Activated CD8-positive, alpha-beta memory T cell treated with anti-CD3 and anti-CD28 coated beads for 1 hour (primary cell): ENCODE results near the gene SLITRK1.

ENCODE experiments used
- DNase-seq, 2 donors: peaks; one replicate each; pipeline ENCODE4 v3.0.0-alpha.2; 2020; ENCODE audit warnings: low read depth in 1 of 2; ENCODE audit errors: extremely low read depth in 1 of 2

The SLITRK1 gene

DNA sequence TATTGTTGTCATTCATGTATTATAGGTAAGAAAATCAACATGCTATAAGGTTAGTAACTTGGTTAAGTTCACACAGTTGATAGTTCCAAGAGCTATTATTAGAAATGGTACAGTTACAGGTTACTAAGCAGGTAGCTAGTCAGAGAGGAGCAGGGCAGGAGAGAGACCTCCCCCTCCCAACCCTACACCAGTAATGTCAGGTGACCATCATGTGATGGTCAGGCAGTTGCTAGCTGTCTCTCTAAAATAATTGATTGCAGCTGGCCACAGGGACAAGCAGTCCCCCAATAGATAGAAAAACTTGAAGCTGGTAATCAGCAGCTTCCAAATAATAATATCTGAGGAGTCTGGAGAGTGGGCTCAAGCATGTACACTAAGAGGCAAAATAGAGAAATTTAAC is 14.6 kb downstream of the SLITRK1 start:
- no peak for DNase-seq

DNA sequence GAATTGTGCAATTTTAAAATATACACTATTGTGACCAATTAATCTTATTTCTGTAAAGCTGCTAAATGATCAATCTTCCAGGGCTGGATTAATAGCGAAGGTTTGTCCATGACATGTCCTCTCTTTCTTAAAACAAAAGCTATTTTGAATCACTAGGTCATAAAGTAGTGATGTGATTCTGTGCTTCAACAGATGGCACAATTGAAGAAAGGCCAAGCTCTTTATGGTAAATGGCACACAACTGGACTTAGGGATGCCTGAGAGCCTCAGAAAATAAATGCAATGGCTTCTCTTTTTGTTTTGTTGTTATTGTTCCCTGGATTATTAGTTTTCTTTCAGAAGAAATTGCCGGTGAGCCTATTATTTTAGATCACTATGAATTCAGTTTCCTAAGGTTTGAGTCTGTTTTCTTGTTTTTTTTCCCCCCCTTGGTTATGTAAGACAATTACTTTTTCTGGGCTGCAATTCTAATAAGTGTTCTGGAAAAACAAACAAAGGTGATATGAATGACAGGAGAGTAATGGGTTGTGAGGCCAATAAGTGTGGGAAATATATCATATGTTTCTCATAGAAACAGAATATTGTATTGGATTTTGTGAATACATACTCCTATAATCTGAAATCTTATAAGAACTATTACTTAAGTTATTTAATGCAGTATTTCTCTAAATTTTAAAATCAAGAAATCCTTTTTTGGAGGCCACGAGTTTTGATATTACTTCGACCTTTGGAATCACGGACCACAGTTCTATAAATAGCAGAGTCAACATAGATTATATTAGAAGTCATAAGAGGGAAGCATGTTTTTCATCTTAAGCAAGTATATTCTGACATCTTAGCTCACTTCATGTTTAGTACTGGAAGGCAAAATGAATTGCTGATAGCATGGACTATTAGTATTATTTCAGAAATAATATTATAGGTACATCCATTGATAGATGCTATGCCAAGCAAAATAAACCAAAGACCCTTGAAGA is 16.8 kb downstream of the SLITRK1 start:
- no peak for DNase-seq

- no peak for DNase-seq
Measured at GRCh38 chr13:83853771-83854170, 28.5 kb downstream of the SLITRK1 start.

DNA sequence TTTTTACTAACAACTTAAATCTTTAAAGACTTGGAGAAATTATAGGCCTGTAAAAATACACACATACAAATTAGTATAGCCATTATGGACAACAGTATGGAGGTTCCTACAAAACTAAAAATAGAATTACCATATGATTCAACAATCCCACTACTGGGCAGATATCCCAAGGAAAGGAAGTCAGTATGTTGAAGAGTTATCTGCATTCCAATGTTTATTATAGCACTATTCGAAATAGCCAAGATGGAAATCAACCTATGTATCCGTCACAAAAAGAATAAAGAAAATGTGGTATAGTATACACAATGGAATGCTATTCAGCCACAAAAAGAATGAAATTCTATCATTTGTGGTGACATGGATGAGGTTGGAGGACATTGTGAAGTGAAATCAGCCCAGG is 37.2 kb downstream of the SLITRK1 start:
- no peak for DNase-seq

GRCh38 chr13:83839146-83839545 is 43.1 kb downstream of the SLITRK1 start:
- no peak for DNase-seq

- no peak for DNase-seq
Measured at GRCh38 chr13:83831796-83832195, 50.5 kb downstream of the SLITRK1 start.

GRCh38 chr13:83829810-83830209 is 52.5 kb downstream of the SLITRK1 start:
- DNase-seq = no peak

DNA sequence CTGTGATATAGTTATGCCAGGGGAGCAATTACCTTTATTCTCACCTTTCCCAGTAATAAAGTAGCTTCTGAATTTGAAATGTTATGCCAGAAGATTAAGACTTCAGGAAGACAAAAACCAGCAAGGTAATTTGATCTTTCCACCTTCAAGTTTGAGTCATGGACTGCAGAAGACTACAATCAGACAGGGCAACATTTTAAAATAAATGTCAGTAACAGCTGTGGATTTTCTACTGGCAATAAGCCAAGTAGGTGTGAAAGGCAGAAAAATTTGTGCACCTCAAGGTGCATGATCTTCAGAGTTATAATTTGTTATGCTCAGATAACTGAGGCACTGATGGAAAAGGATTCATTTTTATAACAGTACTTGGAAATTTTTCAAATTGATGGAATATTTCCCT is 54.9 kb downstream of the SLITRK1 start:
- DNase-seq = no peak
